Gastroesophageal sphincter (tissue), 4 donors: Measurements from ENCODE around the gene RIMBP2. TPM values are rescaled to one million over a fixed set of nuclear protein-coding genes. Genes with fewer than 3 reads are reported as not detected.

Experiments
- ATAC-seq: fragments of 150-250 bp; one replicate; pipeline ENCODE4 v1.9.1; 2016; ENCODE audit warnings: mild to moderate bottlenecking, moderate library complexity
- H3K27ac ChIP-seq, 4 donors: fragments of 200-600 bp; sonication (generic) in 3 of 4; 1 replicate in 3 of 4; 2 replicates in 1 of 4; pipeline ENCODE4 v1.5.1; 2016 to 2019
- H3K27me3 ChIP-seq: fragments of 200-600 bp; sonication (generic); one replicate; pipeline ENCODE4 v1.5.1; 2019
- H3K36me3 ChIP-seq, 2 donors: fragments of 200-600 bp; sonication (generic); one replicate each; pipeline ENCODE4 v1.5.1; 2019; ENCODE audit warnings: control low read depth in 1 of 2
- H3K4me1 ChIP-seq, 3 donors: fragments of 200-600 bp; sonication (generic); 1 replicate in 2 of 3; 2 replicates in 1 of 3; pipeline ENCODE4 v1.5.1; 2016 to 2019; ENCODE audit warnings: control low read depth in 2 of 3
- H3K4me3 ChIP-seq, 2 donors: fragments of 200-600 bp; sonication (generic); one replicate each; pipeline ENCODE4 v1.5.1; 2019; ENCODE audit warnings: mild to moderate bottlenecking in 1 of 2, moderate library complexity in 1 of 2
- H3K9me3 ChIP-seq, 3 donors: fragments of 200-600 bp; sonication (generic); one replicate each; pipeline ENCODE4 v1.5.1; 2017 to 2019; ENCODE audit warnings: control low read depth in 2 of 3
- EP300 ChIP-seq: sonication (generic); formaldehyde crosslinking; IDR thresholded peaks from one replicate; pipeline ENCODE4 v1.6.1; 2017; ENCODE audit warnings: antibody characterized with exemption, mild to moderate bottlenecking
- POLR2A ChIP-seq, 2 donors: fragments of 450-650 bp; IDR thresholded peaks; one replicate each; pipeline ENCODE4 v1.6.1; 2017; ENCODE audit warnings: antibody characterized with exemption in 2 of 2, mild to moderate bottlenecking in 2 of 2, moderate library complexity in 1 of 2
- POLR2AphosphoS5 ChIP-seq: sonication (generic); formaldehyde crosslinking; IDR thresholded peaks from one replicate; pipeline ENCODE4 v1.6.1; 2017; ENCODE audit warnings: antibody characterized with exemption
- WGBS, 2 donors: methylation state at CpG; one replicate each; pipeline ENCODE4 v1.1.5; 2018; ENCODE audit warnings: low coverage in 1 of 2; 5-methylcytosine and 5-hydroxymethylcytosine counted together
- total RNA-seq, 4 donors: library from RNA; depleted of rRNA; stranded (reverse); fragments of >200 nt; gene quantifications; one replicate each; pipeline ENCODE4 v1.1.0, GENCODE V29; 2016
- TF ChIP-seq, protein P1 (sequence below), 4 experiments: fragments of 200-600 bp in 2 of 4; fragments of 450-650 bp in 2 of 4; sonication (generic) in 1 of 4; IDR thresholded peaks; one replicate each; pipeline ENCODE4 v1.5.1; 2017 to 2019; ENCODE audit warnings: antibody characterized with exemption in 4 of 4, mild to moderate bottlenecking in 2 of 4, moderate library complexity in 2 of 4

RIMBP2 gene
- total RNA-seq, 4 donors from 2014 or later: 0.42 to 1.1 (median 0.60) TPM

DNA sequence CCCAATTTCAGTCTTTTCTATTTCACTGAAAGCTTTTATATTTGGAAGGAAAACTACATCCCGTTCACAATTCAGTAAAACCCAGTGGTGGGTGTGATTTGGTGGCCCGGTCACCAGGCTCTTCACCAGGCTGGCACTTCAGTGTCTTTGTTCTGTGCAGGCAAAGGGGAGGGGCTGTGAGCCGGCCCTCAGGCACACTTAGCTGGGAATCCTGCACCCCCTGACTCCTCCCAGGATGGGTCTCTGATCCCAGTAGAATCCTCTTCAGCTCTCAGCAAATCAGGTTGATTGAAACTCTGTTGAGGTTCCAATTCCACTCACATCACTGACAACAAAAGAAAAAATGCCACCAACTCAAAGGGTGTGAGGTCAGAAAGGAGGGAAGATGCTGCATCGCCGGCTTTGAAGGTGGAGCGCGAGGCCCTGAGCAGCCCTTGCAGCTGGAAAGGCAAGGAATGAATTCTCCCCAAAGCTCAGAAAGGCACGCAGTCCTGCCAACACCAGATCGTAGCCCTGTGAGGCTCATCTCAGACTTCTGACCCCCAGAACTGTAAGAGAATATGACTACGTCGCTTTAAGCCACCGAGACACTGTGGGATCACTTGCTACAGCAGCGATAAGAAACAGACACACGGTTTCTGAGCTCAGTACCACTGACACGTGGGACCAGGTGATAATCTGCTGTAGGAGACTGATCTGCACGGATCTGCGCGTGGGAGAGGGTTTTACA, 211.8 kb downstream of the RIMBP2 start:
- no peaks in the 10 kb centered on the region for H3K4me1 ChIP-seq
- no peaks in the 10 kb centered on the region for H3K36me3 ChIP-seq
- no peak overlapping the region for H3K4me3 ChIP-seq
- no peak for TF ChIP-seq EP300
- no peak for TF ChIP-seq POLR2A (IDR thresholded peaks at IDR 0.05)
- TF ChIP-seq POLR2AphosphoS5: no peak
- no peak for ATAC-seq
- no peak overlapping the region for H3K27ac ChIP-seq
- peaks cover 8% of the 10 kb centered on the region for H3K27me3 ChIP-seq
- no peaks in the 10 kb centered on the region for H3K9me3 ChIP-seq
- 48 to 61% methylated on average over 5 to 9 of the region's 18 CpGs for WGBS, 2 donors

DNA sequence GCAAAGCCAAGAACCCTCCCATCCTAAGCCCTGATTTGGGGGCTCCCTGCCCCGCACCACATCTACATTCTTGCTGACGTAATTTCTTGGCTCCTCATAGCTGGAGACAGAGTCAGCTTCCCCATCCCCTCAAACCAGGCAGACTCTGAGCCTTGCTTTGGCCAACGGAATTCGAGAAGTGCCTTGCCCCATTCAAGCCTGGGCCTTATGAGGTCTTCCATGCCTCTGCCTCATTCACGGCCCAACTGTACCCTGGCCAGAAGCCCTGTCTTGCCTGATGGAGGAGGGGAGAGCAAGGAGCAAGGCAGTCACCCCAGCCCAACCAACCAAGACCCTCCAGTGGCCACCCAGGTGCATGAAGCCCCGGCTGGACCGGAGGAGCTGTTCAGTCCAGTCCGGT, 214.3 kb downstream of the RIMBP2 start:
- peaks cover 8% of the 10 kb centered on the region for H3K27me3 ChIP-seq
- H3K4me3 ChIP-seq: no peak overlapping the region
- no peaks in the 10 kb centered on the region for H3K36me3 ChIP-seq
- no peaks in the 10 kb centered on the region for H3K9me3 ChIP-seq
- 100% methylated on average over 1 of the region's 8 CpGs; no CpG with 5 or more reads in 1 of the 2 donors for WGBS, 2 donors
- no peaks in the 10 kb centered on the region for H3K4me1 ChIP-seq
- ATAC-seq: no peak
- H3K27ac ChIP-seq: no peak overlapping the region
- TF ChIP-seq POLR2A (IDR thresholded peaks at IDR 0.05) (no peak), EP300 (no peak), POLR2AphosphoS5 (no peak)
- TF ChIP-seq, protein P1, sequence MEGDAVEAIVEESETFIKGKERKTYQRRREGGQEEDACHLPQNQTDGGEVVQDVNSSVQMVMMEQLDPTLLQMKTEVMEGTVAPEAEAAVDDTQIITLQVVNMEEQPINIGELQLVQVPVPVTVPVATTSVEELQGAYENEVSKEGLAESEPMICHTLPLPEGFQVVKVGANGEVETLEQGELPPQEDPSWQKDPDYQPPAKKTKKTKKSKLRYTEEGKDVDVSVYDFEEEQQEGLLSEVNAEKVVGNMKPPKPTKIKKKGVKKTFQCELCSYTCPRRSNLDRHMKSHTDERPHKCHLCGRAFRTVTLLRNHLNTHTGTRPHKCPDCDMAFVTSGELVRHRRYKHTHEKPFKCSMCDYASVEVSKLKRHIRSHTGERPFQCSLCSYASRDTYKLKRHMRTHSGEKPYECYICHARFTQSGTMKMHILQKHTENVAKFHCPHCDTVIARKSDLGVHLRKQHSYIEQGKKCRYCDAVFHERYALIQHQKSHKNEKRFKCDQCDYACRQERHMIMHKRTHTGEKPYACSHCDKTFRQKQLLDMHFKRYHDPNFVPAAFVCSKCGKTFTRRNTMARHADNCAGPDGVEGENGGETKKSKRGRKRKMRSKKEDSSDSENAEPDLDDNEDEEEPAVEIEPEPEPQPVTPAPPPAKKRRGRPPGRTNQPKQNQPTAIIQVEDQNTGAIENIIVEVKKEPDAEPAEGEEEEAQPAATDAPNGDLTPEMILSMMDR (IDR thresholded peaks at IDR 0.05): no peak

DNA sequence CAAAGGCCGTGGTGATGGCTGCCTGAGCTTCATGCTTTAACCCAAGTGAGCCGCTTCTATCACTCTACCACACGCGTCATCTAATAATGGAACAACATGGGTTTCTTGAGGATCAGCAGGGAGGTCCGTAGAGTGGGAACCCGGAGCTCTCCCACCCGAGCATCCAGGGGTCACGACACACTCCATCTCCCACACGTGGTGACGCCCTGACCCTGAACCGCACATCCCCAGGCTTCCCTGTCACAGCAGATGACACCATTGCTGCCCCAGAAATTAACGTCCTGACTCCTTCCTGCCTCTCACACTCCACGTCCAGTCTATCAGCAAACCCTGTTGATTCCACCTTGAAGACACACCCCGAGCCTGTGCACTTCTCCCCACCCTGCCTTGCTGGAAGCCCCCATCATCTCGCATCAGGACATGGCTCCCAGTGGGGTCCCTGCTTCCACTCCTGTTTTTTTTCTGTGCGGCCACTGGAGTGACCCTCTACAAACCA, 215.2 kb downstream of the RIMBP2 start:
- Histone ChIP-seq H3K9me3 (no peaks in the 10 kb centered on the region), H3K4me3 (no peak overlapping the region), H3K27ac (no peak overlapping the region), H3K27me3 (peaks cover 17% of the 10 kb centered on the region), H3K36me3 (no peaks in the 10 kb centered on the region), H3K4me1 (no peaks in the 10 kb centered on the region)
- WGBS, 2 donors: 63 to 77% methylated on average over 12 to 16 of the region's 16 CpGs
- TF ChIP-seq POLR2A (IDR thresholded peaks at IDR 0.05) (no peak), POLR2AphosphoS5 (no peak), EP300 (no peak)
- TF ChIP-seq, protein P1 (IDR thresholded peaks at IDR 0.05): no peak
- no peak for ATAC-seq

- 56 to 82% methylated on average over 4 of the region's 4 CpGs for WGBS, 2 donors
- Histone ChIP-seq H3K27me3 (peaks cover 27% of the 10 kb centered on the region), H3K36me3 (no peaks in the 10 kb centered on the region), H3K27ac (no peak overlapping the region), H3K9me3 (no peaks in the 10 kb centered on the region), H3K4me3 (no peak overlapping the region), H3K4me1 (no peaks in the 10 kb centered on the region)
- TF ChIP-seq, protein P1 (IDR thresholded peaks at IDR 0.05): no peak
- TF ChIP-seq POLR2A (IDR thresholded peaks at IDR 0.05) (no peak), EP300 (no peak), POLR2AphosphoS5 (no peak)
- no peak for ATAC-seq
Observed at GRCh38 chr12:130499474-130499873, 216.6 kb downstream of the RIMBP2 start.

DNA sequence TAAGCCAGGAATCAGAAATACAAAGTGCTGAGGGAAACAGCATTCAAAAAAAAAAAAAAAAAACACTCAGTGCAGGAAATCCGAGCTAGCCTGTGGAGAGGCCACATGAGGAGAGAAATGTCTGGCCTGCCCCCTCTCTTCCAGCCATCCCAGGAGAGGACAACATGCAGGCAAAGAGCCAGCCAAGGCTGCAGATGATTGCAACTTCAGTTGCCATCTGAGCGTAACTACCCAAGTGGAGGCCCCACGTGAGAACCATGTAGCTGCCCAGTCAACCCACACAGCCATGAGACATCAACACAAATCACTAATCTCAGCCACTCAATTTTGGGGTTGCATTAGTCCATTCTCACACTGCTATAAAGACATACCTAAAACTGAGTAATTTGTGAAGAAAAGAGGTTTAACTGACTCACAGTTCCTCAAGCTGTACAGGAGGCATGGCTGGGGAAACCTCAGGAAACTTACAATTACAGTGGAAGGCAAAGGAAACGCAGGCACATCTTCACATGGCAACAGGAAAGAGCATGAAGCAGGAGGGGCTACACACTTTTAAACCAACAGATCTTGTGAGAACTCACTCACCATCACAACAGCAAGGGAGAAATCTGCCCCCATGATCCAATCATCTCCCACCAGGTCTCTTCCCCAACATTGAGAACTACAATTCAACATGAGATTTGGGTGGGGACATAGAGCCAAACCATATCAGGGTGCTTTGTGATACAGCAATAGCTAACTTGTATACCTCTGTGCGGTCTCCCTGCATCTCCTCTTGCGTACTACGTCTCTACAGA, 217.3 kb downstream of the RIMBP2 start:
- TF ChIP-seq, protein P1 (IDR thresholded peaks at IDR 0.05): no peak
- TF ChIP-seq POLR2A (IDR thresholded peaks at IDR 0.05) (no peak), POLR2AphosphoS5 (no peak), EP300 (no peak)
- no peak for ATAC-seq
- WGBS, 2 donors: 74 to 80% methylated on average over 6 to 7 of the region's 7 CpGs
- no peaks in the 10 kb centered on the region for H3K36me3 ChIP-seq
- no peaks in the 10 kb centered on the region for H3K4me1 ChIP-seq
- peaks cover 27% of the 10 kb centered on the region for H3K27me3 ChIP-seq
- H3K4me3 ChIP-seq: no peak overlapping the region
- H3K9me3 ChIP-seq: no peaks in the 10 kb centered on the region
- H3K27ac ChIP-seq: no peak overlapping the region
